HepG2 (cell line): ENCODE results near the gene SASH3. TPM values are rescaled to one million over a fixed set of nuclear protein-coding genes. Genes with fewer than 3 reads are reported as not detected.

Experiments used
- ATAC-seq: fragments of 200-7000 bp; cut with Tn5 transposase; 3 replicates; pipeline ENCODE4 v1.9.1; 2020; ENCODE audit warnings: mild to moderate bottlenecking, moderate library complexity
- BruUV-seq: library from RNA; stranded (reverse); fragments of 400-500 nt; replicated peaks from 2 replicates; lab custom pipeline; 2021; lab: Mats Ljungman, UMichigan
- CTCF ChIA-PET: fragments of 300-600 bp; formaldehyde crosslinking; extraction: SDS; loops from one replicate; lab custom pipeline; 2021; ENCODE audit warnings: low total read pairs, inconsistent platforms, low intra/inter-chr PET ratio; lab: Yijun Ruan, JAX
- POLR2A ChIA-PET: fragments of 350-600 bp; sonication (Branson Sonifier 250); formaldehyde crosslinking; loops from one replicate; lab custom pipeline; 2020; ENCODE audit warnings: antibody characterized with exemption, inconsistent platforms; lab: Yijun Ruan, JAX
- DNase-seq: peaks from one replicate; pipeline ENCODE4 v3.0.0-alpha.2; 2015; ENCODE audit warnings: low spot score
- FAIRE-seq: peaks from 3 replicates; lab custom pipeline; 2011; peaks lifted over from hg19 to GRCh38; lab: Jason Lieb, UNC
- H2AFZ ChIP-seq: one replicate; pipeline ENCODE4 v1.6.1; 2011; ENCODE audit warnings: low read length, inconsistent platforms
- H3K27ac ChIP-seq: fragments of 300-600 bp; 3 replicates; pipeline ENCODE4 v1.8.0; 2011; ENCODE audit warnings: mixed run types, mild to moderate bottlenecking, mixed read lengths, low read length, inconsistent platforms; ENCODE audit not compliant: insufficient read depth; ENCODE audit errors: extremely low read length
- H3K27me3 ChIP-seq, 2 experiments: fragments of 200-600 bp in 1 of 2; 2 replicates in 1 of 2; 3 replicates in 1 of 2; pipeline versions ENCODE4 v1.6.0 to v1.8.0; 2011; ENCODE audit warnings: low read length in 2 of 2, mild to moderate bottlenecking in 2 of 2, moderate library complexity in 2 of 2, inconsistent platforms in 1 of 2; ENCODE audit not compliant: insufficient read depth in 2 of 2, control insufficient read depth in 1 of 2
- H3K36me3 ChIP-seq, 2 experiments: fragments of 200-600 bp in 1 of 2; replicated peaks in 1 of 2; 2 replicates in 1 of 2; 3 replicates in 1 of 2; pipeline versions ENCODE4 v1.5.1 to v1.8.0; 2011; ENCODE audit warnings: low read length in 2 of 2, inconsistent platforms in 1 of 2; ENCODE audit not compliant: insufficient read depth in 2 of 2, control insufficient read depth in 1 of 2
- H3K4me1 ChIP-seq: 2 replicates; pipeline ENCODE4 v1.5.1; 2012; ENCODE audit warnings: low read length, inconsistent platforms; ENCODE audit not compliant: insufficient read depth
- H3K4me2 ChIP-seq: 2 replicates; pipeline ENCODE4 v1.6.0; 2011; ENCODE audit warnings: low read depth, low read length, inconsistent platforms
- H3K4me3 ChIP-seq, 3 experiments: fragments of 200-600 bp in 1 of 3; sonication (generic), shearing (Covaris generic) in 1 of 3; replicated peaks in 1 of 3; 2 replicates each; pipeline ENCODE4 v1.5.1; 2011 to 2016; ENCODE audit warnings: low read length in 3 of 3, inconsistent platforms in 2 of 3, low read depth in 2 of 3, mild to moderate bottlenecking in 2 of 3, control low read depth in 1 of 3, mixed read lengths in 1 of 3; ENCODE audit not compliant: insufficient read depth in 1 of 3
- H3K79me2 ChIP-seq: one replicate; pipeline ENCODE4 v1.6.1; 2011; ENCODE audit warnings: low read length, inconsistent platforms; ENCODE audit not compliant: insufficient read depth
- H3K9ac ChIP-seq: 2 replicates; pipeline ENCODE4 v1.6.0; 2011; ENCODE audit warnings: mild to moderate bottlenecking, low read depth, low read length, inconsistent platforms; ENCODE audit not compliant: insufficient read depth
- H3K9me3 ChIP-seq: 2 replicates; pipeline ENCODE4 v1.5.1; 2012; ENCODE audit warnings: mild to moderate bottlenecking, low read length
- H4K20me1 ChIP-seq: 2 replicates; pipeline ENCODE4 v1.6.0; 2011; ENCODE audit warnings: inconsistent platforms, mild to moderate bottlenecking, low read length, moderate library complexity; ENCODE audit not compliant: insufficient read depth
- CC2D1A ChIP-seq: sonication (generic); formaldehyde crosslinking; IDR thresholded peaks from 2 replicates; pipeline ENCODE4 v1.8.1; 2023; ENCODE audit warnings: mild to moderate bottlenecking, missing genetic modification reagents
- EHMT2 ChIP-seq: fragments of 200-600 bp; sonication (generic); IDR thresholded peaks from 2 replicates; pipeline ENCODE4 v1.7.0; 2017; ENCODE audit warnings: antibody characterized with exemption, low read depth, low read length, borderline replicate concordance
- RAD21 ChIP-seq: fragments of 450-650 bp; formaldehyde crosslinking; IDR thresholded peaks from 2 replicates; pipeline ENCODE4 v1.5.0; 2020; ENCODE audit warnings: mild to moderate bottlenecking
- SYNCRIP ChIP-seq: fragments of 200-400 bp; formaldehyde crosslinking; IDR thresholded peaks from 2 replicates; pipeline ENCODE4 v1.6.1; 2018; ENCODE audit warnings: mild to moderate bottlenecking, low read depth, low read length; ENCODE audit not compliant: insufficient read depth
- ZFP62 ChIP-seq: sonication (generic); formaldehyde crosslinking; IDR thresholded peaks from 2 replicates; pipeline ENCODE4 v1.4.0; 2020; ENCODE audit warnings: missing genetic modification reagents
- ZNF235 ChIP-seq: sonication (generic); formaldehyde crosslinking; IDR thresholded peaks from 2 replicates; pipeline ENCODE4 v1.8.1; 2023; ENCODE audit warnings: mild to moderate bottlenecking, missing genetic modification reagents, borderline replicate concordance
- ZNF276 ChIP-seq: sonication (generic); formaldehyde crosslinking; IDR thresholded peaks from 2 replicates; pipeline ENCODE4 v1.4.0; 2020; ENCODE audit warnings: mild to moderate bottlenecking, low read depth, missing genetic modification reagents
- ZNF501 ChIP-seq: sonication (generic); formaldehyde crosslinking; IDR thresholded peaks from 2 replicates; pipeline ENCODE4 v1.5.1; 2020; ENCODE audit warnings: mild to moderate bottlenecking, moderate library complexity, missing genetic modification reagents
- ZNF768 ChIP-seq: sonication (generic); formaldehyde crosslinking; IDR thresholded peaks from 2 replicates; pipeline ENCODE4 v1.4.0; 2020; ENCODE audit warnings: missing genetic modification reagents
- ZUFSP ChIP-seq: sonication (generic); formaldehyde crosslinking; IDR thresholded peaks from 2 replicates; pipeline ENCODE4 v1.9.0; 2021; ENCODE audit warnings: missing genetic modification reagents, mild to moderate bottlenecking, borderline replicate concordance
- WGBS: methylation state at CpG from one replicate; pipeline ENCODE4 v1.1.6; 2017; ENCODE audit warnings: low lambda C conversion rate; 5-methylcytosine and 5-hydroxymethylcytosine counted together
- in situ Hi-C: cut with HindIII; loops from 2 replicates; pipeline ENCODE4 v1.10.0; 2017; ENCODE audit warnings: low pct_unique_long_range_greater_than_20kb; ENCODE audit not compliant: extremely low pct_ligation_motif_present
- intact Hi-C: fragments of 100-400 bp; cut with micrococcal nuclease; formaldehyde crosslinking; loops from one replicate; pipeline ENCODE4 v1.10.0; 2022; ENCODE audit not compliant: unreplicated experiment
- polyA plus RNA-seq, 8 experiments: library from polyadenylated mRNA; depleted of rRNA in 3 of 8; stranded (reverse) in 7 of 8; unstranded in 1 of 8; fragments of >200 nt; fragmentation: Illumina TruSeq in 4 of 8; extraction: Trizol in 4 of 8; gene quantifications; 2 replicates each; pipeline versions ENCODE4 v1.2.1 to v1.2.3, GENCODE V29; 2011 to 2016; ENCODE audit warnings: low read depth in 4 of 8, missing spikeins in 1 of 8, mixed read lengths in 1 of 8; ENCODE audit not compliant: insufficient read depth in 1 of 8
- total RNA-seq, 5 experiments: library from RNA; depleted of rRNA; stranded (reverse); fragments of >200 nt; fragmentation: Illumina TruSeq; extraction: Trizol; gene quantifications; 2 replicates each; pipeline ENCODE4 v1.2.3, GENCODE V29; 2016; ENCODE audit warnings: low read depth in 1 of 5
- TF ChIP-seq, protein P1 (sequence below): sonication (generic); formaldehyde crosslinking; IDR thresholded peaks from 2 replicates; pipeline ENCODE4 v1.4.0; 2020; ENCODE audit warnings: missing genetic modification reagents
- TF ChIP-seq, protein P2 (sequence below): sonication (generic); formaldehyde crosslinking; IDR thresholded peaks from 2 replicates; pipeline ENCODE4 v1.5.1; 2020; ENCODE audit warnings: missing genetic modification reagents, mild to moderate bottlenecking, borderline replicate concordance

Gene SASH3
- total and polyA plus RNA-seq, 2 of the 13 experiments (the other 11 are each of a cell fraction or from before 2014, with no cell fraction given), result 0.08 TPM; not detected in 1

DNA sequence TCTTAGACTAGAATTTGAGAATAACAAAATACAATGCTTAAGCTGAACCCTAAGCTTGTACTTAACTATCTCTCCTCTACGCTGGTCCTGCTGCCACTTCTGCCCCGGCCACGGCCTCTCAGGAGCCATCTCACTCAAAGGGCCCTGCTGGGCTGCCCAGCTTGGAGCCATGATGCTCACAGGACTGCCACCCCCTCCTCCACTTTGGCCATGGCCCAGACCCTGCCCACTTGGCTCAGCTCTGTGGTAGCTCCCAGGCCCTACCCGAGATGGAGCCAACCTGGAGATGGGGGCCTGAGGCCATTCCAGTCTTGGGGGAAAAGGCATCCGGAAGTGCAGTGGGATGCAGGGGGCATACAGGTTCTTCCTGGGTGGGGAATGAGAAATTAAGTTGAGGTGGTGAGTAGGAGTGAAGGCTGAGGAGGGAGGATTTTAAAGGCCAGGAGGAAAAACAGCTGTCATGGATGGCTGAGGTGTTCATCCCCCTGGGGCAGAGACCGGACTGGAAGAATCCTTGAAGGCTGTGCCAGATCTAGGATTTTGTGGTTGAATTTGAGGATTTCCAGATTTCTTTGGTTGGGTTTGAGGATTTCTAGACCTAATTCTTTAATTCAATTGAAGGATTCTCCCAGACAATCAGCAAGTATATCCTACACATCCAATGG lies 824 bp downstream of the SASH3 start:
- no peak for TF ChIP-seq ZNF235 (CRISPR knock-in tag)
- TF ChIP-seq ZNF501, result no peak
- TF ChIP-seq SYNCRIP, result no peak
- TF ChIP-seq ZUFSP (CRISPR knock-in tag), result no peak
- TF ChIP-seq ZNF768 (CRISPR knock-in tag), result no peak
- no peak for TF ChIP-seq ZFP62 (CRISPR knock-in tag)
- TF ChIP-seq, protein P1, sequence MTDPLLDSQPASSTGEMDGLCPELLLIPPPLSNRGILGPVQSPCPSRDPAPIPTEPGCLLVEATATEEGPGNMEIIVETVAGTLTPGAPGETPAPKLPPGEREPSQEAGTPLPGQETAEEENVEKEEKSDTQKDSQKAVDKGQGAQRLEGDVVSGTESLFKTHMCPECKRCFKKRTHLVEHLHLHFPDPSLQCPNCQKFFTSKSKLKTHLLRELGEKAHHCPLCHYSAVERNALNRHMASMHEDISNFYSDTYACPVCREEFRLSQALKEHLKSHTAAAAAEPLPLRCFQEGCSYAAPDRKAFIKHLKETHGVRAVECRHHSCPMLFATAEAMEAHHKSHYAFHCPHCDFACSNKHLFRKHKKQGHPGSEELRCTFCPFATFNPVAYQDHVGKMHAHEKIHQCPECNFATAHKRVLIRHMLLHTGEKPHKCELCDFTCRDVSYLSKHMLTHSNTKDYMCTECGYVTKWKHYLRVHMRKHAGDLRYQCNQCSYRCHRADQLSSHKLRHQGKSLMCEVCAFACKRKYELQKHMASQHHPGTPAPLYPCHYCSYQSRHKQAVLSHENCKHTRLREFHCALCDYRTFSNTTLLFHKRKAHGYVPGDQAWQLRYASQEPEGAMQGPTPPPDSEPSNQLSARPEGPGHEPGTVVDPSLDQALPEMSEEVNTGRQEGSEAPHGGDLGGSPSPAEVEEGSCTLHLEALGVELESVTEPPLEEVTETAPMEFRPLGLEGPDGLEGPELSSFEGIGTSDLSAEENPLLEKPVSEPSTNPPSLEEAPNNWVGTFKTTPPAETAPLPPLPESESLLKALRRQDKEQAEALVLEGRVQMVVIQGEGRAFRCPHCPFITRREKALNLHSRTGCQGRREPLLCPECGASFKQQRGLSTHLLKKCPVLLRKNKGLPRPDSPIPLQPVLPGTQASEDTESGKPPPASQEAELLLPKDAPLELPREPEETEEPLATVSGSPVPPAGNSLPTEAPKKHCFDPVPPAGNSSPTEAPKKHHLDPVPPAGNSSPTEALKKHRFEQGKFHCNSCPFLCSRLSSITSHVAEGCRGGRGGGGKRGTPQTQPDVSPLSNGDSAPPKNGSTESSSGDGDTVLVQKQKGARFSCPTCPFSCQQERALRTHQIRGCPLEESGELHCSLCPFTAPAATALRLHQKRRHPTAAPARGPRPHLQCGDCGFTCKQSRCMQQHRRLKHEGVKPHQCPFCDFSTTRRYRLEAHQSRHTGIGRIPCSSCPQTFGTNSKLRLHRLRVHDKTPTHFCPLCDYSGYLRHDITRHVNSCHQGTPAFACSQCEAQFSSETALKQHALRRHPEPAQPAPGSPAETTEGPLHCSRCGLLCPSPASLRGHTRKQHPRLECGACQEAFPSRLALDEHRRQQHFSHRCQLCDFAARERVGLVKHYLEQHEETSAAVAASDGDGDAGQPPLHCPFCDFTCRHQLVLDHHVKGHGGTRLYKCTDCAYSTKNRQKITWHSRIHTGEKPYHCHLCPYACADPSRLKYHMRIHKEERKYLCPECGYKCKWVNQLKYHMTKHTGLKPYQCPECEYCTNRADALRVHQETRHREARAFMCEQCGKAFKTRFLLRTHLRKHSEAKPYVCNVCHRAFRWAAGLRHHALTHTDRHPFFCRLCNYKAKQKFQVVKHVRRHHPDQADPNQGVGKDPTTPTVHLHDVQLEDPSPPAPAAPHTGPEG (CRISPR knock-in tag), result no peak
- TF ChIP-seq EHMT2, result no peak
- no peak for TF ChIP-seq ZNF276 (CRISPR knock-in tag)
- TF ChIP-seq CC2D1A (CRISPR knock-in tag), result no peak
- TF ChIP-seq, protein P2, sequence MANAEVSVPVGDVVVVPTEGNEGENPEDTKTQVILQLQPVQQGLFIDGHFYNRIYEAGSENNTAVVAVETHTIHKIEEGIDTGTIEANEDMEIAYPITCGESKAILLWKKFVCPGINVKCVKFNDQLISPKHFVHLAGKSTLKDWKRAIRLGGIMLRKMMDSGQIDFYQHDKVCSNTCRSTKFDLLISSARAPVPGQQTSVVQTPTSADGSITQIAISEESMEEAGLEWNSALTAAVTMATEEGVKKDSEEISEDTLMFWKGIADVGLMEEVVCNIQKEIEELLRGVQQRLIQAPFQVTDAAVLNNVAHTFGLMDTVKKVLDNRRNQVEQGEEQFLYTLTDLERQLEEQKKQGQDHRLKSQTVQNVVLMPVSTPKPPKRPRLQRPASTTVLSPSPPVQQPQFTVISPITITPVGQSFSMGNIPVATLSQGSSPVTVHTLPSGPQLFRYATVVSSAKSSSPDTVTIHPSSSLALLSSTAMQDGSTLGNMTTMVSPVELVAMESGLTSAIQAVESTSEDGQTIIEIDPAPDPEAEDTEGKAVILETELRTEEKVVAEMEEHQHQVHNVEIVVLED (CRISPR knock-in tag), result no peak
- no peak for TF ChIP-seq RAD21
- in situ Hi-C loops (no loop called here), intact Hi-C loops (no loop called here)
- Histone ChIP-seq H3K4me1 (peaks cover 20% of the 10 kb centered on the region), H3K9me3 (no peaks in the 10 kb centered on the region), H3K9ac (no peak overlapping the region), H3K27ac (no peak overlapping the region), H3K79me2 (no peaks in the 10 kb centered on the region), H2AFZ (no peak overlapping the region), H3K36me3 (no peaks in the 10 kb centered on the region), H4K20me1 (no peaks in the 10 kb centered on the region), H3K4me2 (no peak overlapping the region), H3K27me3 (no peaks in the 10 kb centered on the region), H3K4me3 (no peak overlapping the region)
- DNase-seq (no peak), ATAC-seq (no peak), FAIRE-seq (no peak)
- 54% methylated on average over 5 of the region's 6 CpGs for WGBS
- ChIA-PET CTCF (no interaction called here), POLR2A (no interaction called here)
- BruUV-seq, result no TSS peak
